ENCODE data around the gene RPS14. TPM values are rescaled to one million over a fixed set of nuclear protein-coding genes. Genes with fewer than 3 reads are reported as not detected.

Gene RPS14
- total and polyA plus RNA-seq, 10 of the 15 experiments (the other 5 are each of a cell fraction or from before 2014, with no cell fraction given): 2,295 to 4,047 (median 2,787) TPM

DNA sequence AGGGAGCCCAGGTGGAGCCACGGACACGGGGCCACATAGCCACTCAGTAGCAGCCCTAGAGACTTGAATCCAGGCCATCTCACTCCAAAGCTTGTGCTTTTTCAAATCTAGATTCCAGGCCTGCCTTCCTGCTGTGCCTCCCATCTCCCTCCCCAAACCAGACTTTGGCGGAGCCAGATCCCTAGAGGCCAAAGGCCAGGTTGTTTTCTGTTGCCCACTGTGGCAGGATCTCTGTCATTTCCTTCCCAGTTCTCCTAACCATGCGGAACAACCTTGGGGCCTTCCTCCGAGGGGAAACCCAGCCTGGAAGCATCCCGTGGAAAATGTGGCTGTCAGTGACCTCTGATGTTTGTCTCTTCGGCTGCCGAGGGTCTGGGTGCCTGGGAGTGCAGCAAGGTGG, 16.4 kb upstream of the RPS14 start:
- Histone ChIP-seq H3K4me1 (ENCODE audit: control insufficient read depth, insufficient read depth, low read length) (peaks cover 11% of the 10 kb centered on the region), H3K79me2 (ENCODE audit: control insufficient read depth, insufficient read depth, low read length) (no peaks in the 10 kb centered on the region), H3K4me3 (no peak overlapping the region), H3K9ac (ENCODE audit: control insufficient read depth, insufficient read depth, low read length) (no peak overlapping the region), H3K4me2 (ENCODE audit: control insufficient read depth, insufficient read depth) (no peak overlapping the region), H3K27ac (ENCODE audit: control insufficient read depth, insufficient read depth) (no peak overlapping the region), H2AFZ (ENCODE audit: control insufficient read depth, low read depth, low read length) (no peak overlapping the region), H3K9me3 (replicated peaks; ENCODE audit: control insufficient read depth, insufficient read depth, low read length) (no peaks in the 10 kb centered on the region), H3K36me3 (ENCODE audit: control insufficient read depth in 2 of 2, insufficient read depth in 2 of 2, low read length in 1 of 2) (no peaks in the 10 kb centered on the region), H3K27me3 (replicated peaks in 1 of 2; ENCODE audit: control insufficient read depth in 2 of 2, insufficient read depth in 2 of 2, low read length in 1 of 2) (no peaks in the 10 kb centered on the region), H4K20me1 (ENCODE audit: control insufficient read depth, insufficient read depth) (no peaks in the 10 kb centered on the region)
- intact Hi-C loops (cut with micrococcal nuclease; ENCODE audit: unreplicated experiment) (no loop called here), in situ Hi-C loops (cut with MboI) (no loop called here)
- ATAC-seq (no peak), DNase-seq (ENCODE audit: low read depth, low spot score) (no peak), FAIRE-seq (no peak)
- 49% methylated on average over 7 of the region's 8 CpGs for WGBS (ENCODE audit: insufficient coverage, insufficient replicate concordance, low lambda C conversion rate, missing lambda C conversion rate)
- ChIA-PET SMC1A (ENCODE audit: uncharacterized antibody, unreplicated experiment) (no interaction called here), CTCF (interaction anchor here (1.0 to 11.8 kb wide), 4 partner anchors 16 to 79 kb away, joined by 3 to 229 read pairs (median 4); no protein-coding TSS in a partner anchor), RAD21 (ENCODE audit: unreplicated experiment) (no interaction called here), POLR2A (no interaction called here)
- BruUV-seq (replicated peaks): no TSS peak
- TF ChIP-seq NFYA (IDR thresholded peaks at IDR 0.05; ENCODE audit: borderline replicate concordance, low read depth, low read length): no peak
- no peak for TF ChIP-seq SREBF1 (IDR thresholded peaks at IDR 0.05; ENCODE audit: low read length)
- no peak for TF ChIP-seq SUZ12 (IDR thresholded peaks at IDR 0.05; ENCODE audit: unreplicated experiment)
- TF ChIP-seq, protein P1, sequence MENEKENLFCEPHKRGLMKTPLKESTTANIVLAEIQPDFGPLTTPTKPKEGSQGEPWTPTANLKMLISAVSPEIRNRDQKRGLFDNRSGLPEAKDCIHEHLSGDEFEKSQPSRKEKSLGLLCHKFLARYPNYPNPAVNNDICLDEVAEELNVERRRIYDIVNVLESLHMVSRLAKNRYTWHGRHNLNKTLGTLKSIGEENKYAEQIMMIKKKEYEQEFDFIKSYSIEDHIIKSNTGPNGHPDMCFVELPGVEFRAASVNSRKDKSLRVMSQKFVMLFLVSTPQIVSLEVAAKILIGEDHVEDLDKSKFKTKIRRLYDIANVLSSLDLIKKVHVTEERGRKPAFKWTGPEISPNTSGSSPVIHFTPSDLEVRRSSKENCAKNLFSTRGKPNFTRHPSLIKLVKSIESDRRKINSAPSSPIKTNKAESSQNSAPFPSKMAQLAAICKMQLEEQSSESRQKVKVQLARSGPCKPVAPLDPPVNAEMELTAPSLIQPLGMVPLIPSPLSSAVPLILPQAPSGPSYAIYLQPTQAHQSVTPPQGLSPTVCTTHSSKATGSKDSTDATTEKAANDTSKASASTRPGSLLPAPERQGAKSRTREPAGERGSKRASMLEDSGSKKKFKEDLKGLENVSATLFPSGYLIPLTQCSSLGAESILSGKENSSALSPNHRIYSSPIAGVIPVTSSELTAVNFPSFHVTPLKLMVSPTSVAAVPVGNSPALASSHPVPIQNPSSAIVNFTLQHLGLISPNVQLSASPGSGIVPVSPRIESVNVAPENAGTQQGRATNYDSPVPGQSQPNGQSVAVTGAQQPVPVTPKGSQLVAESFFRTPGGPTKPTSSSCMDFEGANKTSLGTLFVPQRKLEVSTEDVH (IDR thresholded peaks at IDR 0.05; ENCODE audit: low read depth, partially characterized antibody): no peak
- TF ChIP-seq, protein P2, sequence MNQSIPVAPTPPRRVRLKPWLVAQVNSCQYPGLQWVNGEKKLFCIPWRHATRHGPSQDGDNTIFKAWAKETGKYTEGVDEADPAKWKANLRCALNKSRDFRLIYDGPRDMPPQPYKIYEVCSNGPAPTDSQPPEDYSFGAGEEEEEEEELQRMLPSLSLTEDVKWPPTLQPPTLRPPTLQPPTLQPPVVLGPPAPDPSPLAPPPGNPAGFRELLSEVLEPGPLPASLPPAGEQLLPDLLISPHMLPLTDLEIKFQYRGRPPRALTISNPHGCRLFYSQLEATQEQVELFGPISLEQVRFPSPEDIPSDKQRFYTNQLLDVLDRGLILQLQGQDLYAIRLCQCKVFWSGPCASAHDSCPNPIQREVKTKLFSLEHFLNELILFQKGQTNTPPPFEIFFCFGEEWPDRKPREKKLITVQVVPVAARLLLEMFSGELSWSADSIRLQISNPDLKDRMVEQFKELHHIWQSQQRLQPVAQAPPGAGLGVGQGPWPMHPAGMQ (IDR thresholded peaks at IDR 0.05; ENCODE audit: borderline replicate concordance): no peak
- no peak for TF ChIP-seq BACH1 (IDR thresholded peaks at IDR 0.05; ENCODE audit: borderline replicate concordance)
- TF ChIP-seq MTA3 (IDR thresholded peaks at IDR 0.05; ENCODE audit: borderline replicate concordance, low read length): no peak
- TF ChIP-seq SIX5 (IDR thresholded peaks at IDR 0.05; ENCODE audit: low read depth, low read length, severe bottlenecking): no peak
- TF ChIP-seq, protein P3, sequence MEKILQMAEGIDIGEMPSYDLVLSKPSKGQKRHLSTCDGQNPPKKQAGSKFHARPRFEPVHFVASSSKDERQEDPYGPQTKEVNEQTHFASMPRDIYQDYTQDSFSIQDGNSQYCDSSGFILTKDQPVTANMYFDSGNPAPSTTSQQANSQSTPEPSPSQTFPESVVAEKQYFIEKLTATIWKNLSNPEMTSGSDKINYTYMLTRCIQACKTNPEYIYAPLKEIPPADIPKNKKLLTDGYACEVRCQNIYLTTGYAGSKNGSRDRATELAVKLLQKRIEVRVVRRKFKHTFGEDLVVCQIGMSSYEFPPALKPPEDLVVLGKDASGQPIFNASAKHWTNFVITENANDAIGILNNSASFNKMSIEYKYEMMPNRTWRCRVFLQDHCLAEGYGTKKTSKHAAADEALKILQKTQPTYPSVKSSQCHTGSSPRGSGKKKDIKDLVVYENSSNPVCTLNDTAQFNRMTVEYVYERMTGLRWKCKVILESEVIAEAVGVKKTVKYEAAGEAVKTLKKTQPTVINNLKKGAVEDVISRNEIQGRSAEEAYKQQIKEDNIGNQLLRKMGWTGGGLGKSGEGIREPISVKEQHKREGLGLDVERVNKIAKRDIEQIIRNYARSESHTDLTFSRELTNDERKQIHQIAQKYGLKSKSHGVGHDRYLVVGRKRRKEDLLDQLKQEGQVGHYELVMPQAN (conservative IDR thresholded peaks at IDR 0.05): no peak
- TF ChIP-seq FOXK2 (IDR thresholded peaks at IDR 0.05): no peak
- no peak for TF ChIP-seq POLR2AphosphoS2 (IDR thresholded peaks at IDR 0.05; ENCODE audit: low read depth, low read length)
- TF ChIP-seq BMI1 (IDR thresholded peaks at IDR 0.05; ENCODE audit: borderline replicate concordance): no peak
- TF ChIP-seq NRF1 (conservative IDR thresholded peaks at IDR 0.05; ENCODE audit: low read depth, low read length): no peak
- TF ChIP-seq, protein P4, sequence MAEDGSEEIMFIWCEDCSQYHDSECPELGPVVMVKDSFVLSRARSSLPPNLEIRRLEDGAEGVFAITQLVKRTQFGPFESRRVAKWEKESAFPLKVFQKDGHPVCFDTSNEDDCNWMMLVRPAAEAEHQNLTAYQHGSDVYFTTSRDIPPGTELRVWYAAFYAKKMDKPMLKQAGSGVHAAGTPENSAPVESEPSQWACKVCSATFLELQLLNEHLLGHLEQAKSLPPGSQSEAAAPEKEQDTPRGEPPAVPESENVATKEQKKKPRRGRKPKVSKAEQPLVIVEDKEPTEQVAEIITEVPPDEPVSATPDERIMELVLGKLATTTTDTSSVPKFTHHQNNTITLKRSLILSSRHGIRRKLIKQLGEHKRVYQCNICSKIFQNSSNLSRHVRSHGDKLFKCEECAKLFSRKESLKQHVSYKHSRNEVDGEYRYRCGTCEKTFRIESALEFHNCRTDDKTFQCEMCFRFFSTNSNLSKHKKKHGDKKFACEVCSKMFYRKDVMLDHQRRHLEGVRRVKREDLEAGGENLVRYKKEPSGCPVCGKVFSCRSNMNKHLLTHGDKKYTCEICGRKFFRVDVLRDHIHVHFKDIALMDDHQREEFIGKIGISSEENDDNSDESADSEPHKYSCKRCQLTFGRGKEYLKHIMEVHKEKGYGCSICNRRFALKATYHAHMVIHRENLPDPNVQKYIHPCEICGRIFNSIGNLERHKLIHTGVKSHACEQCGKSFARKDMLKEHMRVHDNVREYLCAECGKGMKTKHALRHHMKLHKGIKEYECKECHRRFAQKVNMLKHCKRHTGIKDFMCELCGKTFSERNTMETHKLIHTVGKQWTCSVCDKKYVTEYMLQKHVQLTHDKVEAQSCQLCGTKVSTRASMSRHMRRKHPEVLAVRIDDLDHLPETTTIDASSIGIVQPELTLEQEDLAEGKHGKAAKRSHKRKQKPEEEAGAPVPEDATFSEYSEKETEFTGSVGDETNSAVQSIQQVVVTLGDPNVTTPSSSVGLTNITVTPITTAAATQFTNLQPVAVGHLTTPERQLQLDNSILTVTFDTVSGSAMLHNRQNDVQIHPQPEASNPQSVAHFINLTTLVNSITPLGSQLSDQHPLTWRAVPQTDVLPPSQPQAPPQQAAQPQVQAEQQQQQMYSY (CRISPR knock-in tag; IDR thresholded peaks at IDR 0.05): no peak

Data from GM12878 (cell line).